GM12878 (cell line): Measurements from ENCODE around the gene RERE.

ENCODE experiments used
- ATF2 ChIP-seq: IDR thresholded peaks from 2 replicates; pipeline ENCODE4 v1.6.1; 2012; ENCODE audit warnings: low read length, inconsistent platforms
- CHD1 ChIP-seq: IDR thresholded peaks from 2 replicates; pipeline ENCODE4 v1.6.1; 2012; ENCODE audit warnings: low read depth, low read length, improper control_type of control experiment
- CUX1 ChIP-seq: IDR thresholded peaks from 2 replicates; pipeline ENCODE4 v1.6.1; 2012; ENCODE audit warnings: improper control_type of control experiment, low read depth, low read length; ENCODE audit not compliant: insufficient replicate concordance
- MTA2 ChIP-seq: fragments of 450-650 bp; IDR thresholded peaks from 2 replicates; pipeline ENCODE4 v1.6.1; 2016; ENCODE audit warnings: low read depth, mild to moderate bottlenecking, moderate library complexity
- NFYB ChIP-seq: IDR thresholded peaks from 2 replicates; pipeline ENCODE4 v1.6.1; 2011; ENCODE audit warnings: low read depth, mild to moderate bottlenecking, low read length, improper control_type of control experiment, moderate library complexity; ENCODE audit not compliant: insufficient read depth
- RAD21 ChIP-seq: IDR thresholded peaks from 2 replicates; pipeline ENCODE4 v1.6.1; 2011; ENCODE audit warnings: mild to moderate bottlenecking, low read depth, low read length, moderate library complexity; ENCODE audit not compliant: insufficient read depth
- RCOR1 ChIP-seq: conservative IDR thresholded peaks from 2 replicates; pipeline ENCODE4 v1.6.1; 2012; ENCODE audit warnings: low read depth, low read length, improper control_type of control experiment
- SIX5 ChIP-seq: IDR thresholded peaks from 2 replicates; pipeline ENCODE4 v1.6.1; 2011; ENCODE audit warnings: mild to moderate bottlenecking, low read depth, low read length, moderate library complexity; ENCODE audit not compliant: severe bottlenecking
- SMAD1 ChIP-seq: fragments of 450-650 bp; IDR thresholded peaks from 2 replicates; pipeline ENCODE4 v1.6.1; 2018; ENCODE audit warnings: mild to moderate bottlenecking, low read depth; ENCODE audit not compliant: partially characterized antibody
- YY1 ChIP-seq: IDR thresholded peaks from 2 replicates; pipeline ENCODE4 v1.6.1; 2011; ENCODE audit warnings: low read depth, mild to moderate bottlenecking, low read length
- TF ChIP-seq, protein P1 (sequence below): IDR thresholded peaks from 2 replicates; pipeline ENCODE4 v1.6.1; 2012; ENCODE audit warnings: mild to moderate bottlenecking, low read depth, low read length
- TF ChIP-seq, protein P2 (sequence below): fragments of 450-650 bp; IDR thresholded peaks from 2 replicates; pipeline ENCODE4 v1.6.1; 2017; ENCODE audit warnings: mild to moderate bottlenecking
- TF ChIP-seq, protein P3 (sequence below), 3 experiments: IDR thresholded peaks in 2 of 3; conservative IDR thresholded peaks in 1 of 3; 2 replicates each; pipeline ENCODE4 v1.5.1; 2011; ENCODE audit warnings: low read depth in 3 of 3, low read length in 3 of 3, mild to moderate bottlenecking in 3 of 3, control low read depth in 2 of 3, moderate library complexity in 2 of 3, inconsistent platforms in 1 of 3, mixed read lengths in 1 of 3; ENCODE audit not compliant: control insufficient read depth in 2 of 3, insufficient read depth in 1 of 3; ENCODE audit errors: extremely low read depth in 1 of 3

DNA sequence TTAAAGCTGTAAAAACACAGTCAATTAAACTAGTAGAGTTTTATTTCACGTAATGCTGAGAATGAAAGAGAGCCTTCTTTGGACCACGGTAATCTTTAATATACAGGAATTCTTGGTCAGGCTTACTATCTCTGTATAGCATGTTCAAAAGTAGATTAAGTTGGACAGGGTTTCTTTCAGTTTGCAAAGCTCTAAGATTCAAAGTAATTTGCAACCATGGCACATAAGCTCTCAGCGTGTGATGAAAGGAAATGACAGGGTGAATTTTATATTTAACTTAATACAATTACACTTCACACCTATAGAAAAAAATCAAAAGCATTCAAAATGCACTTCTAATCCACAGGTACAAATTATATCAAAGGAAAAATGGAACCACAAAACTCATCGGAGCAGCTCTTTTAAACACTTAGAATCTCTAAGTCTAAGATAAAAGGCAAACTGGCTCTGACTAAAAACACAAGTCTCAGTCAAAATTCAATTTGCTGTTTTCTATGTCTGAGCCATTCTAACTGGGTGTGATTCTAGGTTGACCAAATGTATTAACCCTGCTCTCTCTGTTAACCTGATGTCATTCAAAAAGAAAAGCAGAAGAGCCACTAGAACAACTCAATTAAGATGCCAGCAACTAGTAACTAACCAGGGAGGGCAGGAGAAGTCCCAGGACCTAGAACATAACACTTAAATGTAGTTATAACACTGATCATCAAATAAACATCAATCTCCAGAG, 147.7 kb downstream of the RERE start:
- no peak for TF ChIP-seq SIX5
- no peak for TF ChIP-seq RCOR1
- peak; percentile 41; the same call in 1 of the 2 replicates for TF ChIP-seq ATF2
- TF ChIP-seq, protein P1, sequence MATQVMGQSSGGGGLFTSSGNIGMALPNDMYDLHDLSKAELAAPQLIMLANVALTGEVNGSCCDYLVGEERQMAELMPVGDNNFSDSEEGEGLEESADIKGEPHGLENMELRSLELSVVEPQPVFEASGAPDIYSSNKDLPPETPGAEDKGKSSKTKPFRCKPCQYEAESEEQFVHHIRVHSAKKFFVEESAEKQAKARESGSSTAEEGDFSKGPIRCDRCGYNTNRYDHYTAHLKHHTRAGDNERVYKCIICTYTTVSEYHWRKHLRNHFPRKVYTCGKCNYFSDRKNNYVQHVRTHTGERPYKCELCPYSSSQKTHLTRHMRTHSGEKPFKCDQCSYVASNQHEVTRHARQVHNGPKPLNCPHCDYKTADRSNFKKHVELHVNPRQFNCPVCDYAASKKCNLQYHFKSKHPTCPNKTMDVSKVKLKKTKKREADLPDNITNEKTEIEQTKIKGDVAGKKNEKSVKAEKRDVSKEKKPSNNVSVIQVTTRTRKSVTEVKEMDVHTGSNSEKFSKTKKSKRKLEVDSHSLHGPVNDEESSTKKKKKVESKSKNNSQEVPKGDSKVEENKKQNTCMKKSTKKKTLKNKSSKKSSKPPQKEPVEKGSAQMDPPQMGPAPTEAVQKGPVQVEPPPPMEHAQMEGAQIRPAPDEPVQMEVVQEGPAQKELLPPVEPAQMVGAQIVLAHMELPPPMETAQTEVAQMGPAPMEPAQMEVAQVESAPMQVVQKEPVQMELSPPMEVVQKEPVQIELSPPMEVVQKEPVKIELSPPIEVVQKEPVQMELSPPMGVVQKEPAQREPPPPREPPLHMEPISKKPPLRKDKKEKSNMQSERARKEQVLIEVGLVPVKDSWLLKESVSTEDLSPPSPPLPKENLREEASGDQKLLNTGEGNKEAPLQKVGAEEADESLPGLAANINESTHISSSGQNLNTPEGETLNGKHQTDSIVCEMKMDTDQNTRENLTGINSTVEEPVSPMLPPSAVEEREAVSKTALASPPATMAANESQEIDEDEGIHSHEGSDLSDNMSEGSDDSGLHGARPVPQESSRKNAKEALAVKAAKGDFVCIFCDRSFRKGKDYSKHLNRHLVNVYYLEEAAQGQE, result no peak
- no peak for TF ChIP-seq MTA2
- TF ChIP-seq NFYB, result no peak
- TF ChIP-seq CHD1, result no peak
- TF ChIP-seq, protein P2, sequence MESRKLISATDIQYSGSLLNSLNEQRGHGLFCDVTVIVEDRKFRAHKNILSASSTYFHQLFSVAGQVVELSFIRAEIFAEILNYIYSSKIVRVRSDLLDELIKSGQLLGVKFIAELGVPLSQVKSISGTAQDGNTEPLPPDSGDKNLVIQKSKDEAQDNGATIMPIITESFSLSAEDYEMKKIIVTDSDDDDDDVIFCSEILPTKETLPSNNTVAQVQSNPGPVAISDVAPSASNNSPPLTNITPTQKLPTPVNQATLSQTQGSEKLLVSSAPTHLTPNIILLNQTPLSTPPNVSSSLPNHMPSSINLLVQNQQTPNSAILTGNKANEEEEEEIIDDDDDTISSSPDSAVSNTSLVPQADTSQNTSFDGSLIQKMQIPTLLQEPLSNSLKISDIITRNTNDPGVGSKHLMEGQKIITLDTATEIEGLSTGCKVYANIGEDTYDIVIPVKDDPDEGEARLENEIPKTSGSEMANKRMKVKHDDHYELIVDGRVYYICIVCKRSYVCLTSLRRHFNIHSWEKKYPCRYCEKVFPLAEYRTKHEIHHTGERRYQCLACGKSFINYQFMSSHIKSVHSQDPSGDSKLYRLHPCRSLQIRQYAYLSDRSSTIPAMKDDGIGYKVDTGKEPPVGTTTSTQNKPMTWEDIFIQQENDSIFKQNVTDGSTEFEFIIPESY, result no peak
- TF ChIP-seq, protein P3, sequence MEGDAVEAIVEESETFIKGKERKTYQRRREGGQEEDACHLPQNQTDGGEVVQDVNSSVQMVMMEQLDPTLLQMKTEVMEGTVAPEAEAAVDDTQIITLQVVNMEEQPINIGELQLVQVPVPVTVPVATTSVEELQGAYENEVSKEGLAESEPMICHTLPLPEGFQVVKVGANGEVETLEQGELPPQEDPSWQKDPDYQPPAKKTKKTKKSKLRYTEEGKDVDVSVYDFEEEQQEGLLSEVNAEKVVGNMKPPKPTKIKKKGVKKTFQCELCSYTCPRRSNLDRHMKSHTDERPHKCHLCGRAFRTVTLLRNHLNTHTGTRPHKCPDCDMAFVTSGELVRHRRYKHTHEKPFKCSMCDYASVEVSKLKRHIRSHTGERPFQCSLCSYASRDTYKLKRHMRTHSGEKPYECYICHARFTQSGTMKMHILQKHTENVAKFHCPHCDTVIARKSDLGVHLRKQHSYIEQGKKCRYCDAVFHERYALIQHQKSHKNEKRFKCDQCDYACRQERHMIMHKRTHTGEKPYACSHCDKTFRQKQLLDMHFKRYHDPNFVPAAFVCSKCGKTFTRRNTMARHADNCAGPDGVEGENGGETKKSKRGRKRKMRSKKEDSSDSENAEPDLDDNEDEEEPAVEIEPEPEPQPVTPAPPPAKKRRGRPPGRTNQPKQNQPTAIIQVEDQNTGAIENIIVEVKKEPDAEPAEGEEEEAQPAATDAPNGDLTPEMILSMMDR (IDR thresholded peaks at IDR 0.05 in 2 of 3, conservative IDR thresholded peaks at IDR 0.05 in 1 of 3; ENCODE audit: control insufficient read depth in 2 of 3, extremely low read depth in 1 of 3, insufficient read depth in 1 of 3, low read depth in 3 of 3, low read length in 3 of 3), result no peak
- no peak for TF ChIP-seq CUX1
- no peak for TF ChIP-seq RAD21
- no peak for TF ChIP-seq SMAD1
- TF ChIP-seq YY1, result no peak
